HCT116 (cell line): ENCODE measurements around the gene KCNQ1OT1. TPM values are rescaled to one million over a fixed set of nuclear protein-coding genes. Genes with fewer than 3 reads are reported as not detected.

Source experiments
- ATAC-seq: fragments of 200-7000 bp; cut with Tn5 transposase; 2 replicates; pipeline ENCODE4 v1.9.1; 2020; ENCODE audit warnings: mild to moderate bottlenecking, moderate library complexity
- BruUV-seq: library from RNA; stranded (reverse); fragments of 400-500 nt; replicated peaks from 2 replicates; lab custom pipeline; 2021; lab: Mats Ljungman, UMichigan
- CTCF ChIA-PET: fragments of 300-600 bp; sonication (Branson Sonifier 250); formaldehyde crosslinking; loops from one replicate; lab custom pipeline; 2021; ENCODE audit warnings: antibody characterized with exemption; lab: Charles Lee
- POLR2A ChIA-PET: fragments of 300-600, 350-600 bp; sonication (Branson Sonifier 250); formaldehyde crosslinking; loops from one replicate; lab custom pipeline; 2021; ENCODE audit warnings: antibody characterized with exemption; lab: Charles Lee
- RAD21 ChIA-PET, 2 experiments: fragments of 300-600 bp; sonication (Branson Sonifier 250); formaldehyde crosslinking; loops; one replicate each; lab custom pipeline; 2023; ENCODE audit warnings: low total read pairs in 2 of 2; ENCODE audit not compliant: uncharacterized antibody in 2 of 2, unreplicated experiment in 2 of 2, low non-redundant PET in 1 of 2; lab: Charles Lee
- DNase-seq: peaks from one replicate; pipeline ENCODE4 v3.0.0-alpha.2; 2010; ENCODE audit warnings: low read depth, low spot score
- H2AFZ ChIP-seq: fragments of 200-600 bp; shearing (Covaris generic), sonication (generic); 2 replicates; pipeline ENCODE4 v1.6.1; 2017; ENCODE audit warnings: low read depth, mixed run types, mixed read lengths, antibody characterized with exemption, low read length; ENCODE audit not compliant: poor library complexity, severe bottlenecking
- H3K27ac ChIP-seq: 2 replicates; pipeline ENCODE4 v1.5.1; 2012; ENCODE audit warnings: low read depth, low read length
- H3K27me3 ChIP-seq: fragments of 200-600 bp; sonication (generic); 2 replicates; pipeline ENCODE4 v1.6.1; 2016; ENCODE audit warnings: mixed run types, low read length, mixed read lengths; ENCODE audit not compliant: insufficient read depth
- H3K36me3 ChIP-seq, 2 experiments: fragments of 200-500 bp in 1 of 2; fragments of 200-600 bp in 1 of 2; sonication (Bioruptor generic) in 1 of 2; sonication (generic) in 1 of 2; 2 replicates each; pipeline versions ENCODE4 v1.5.1 to v1.6.1; 2014 to 2016; ENCODE audit warnings: low read length in 2 of 2, inconsistent platforms in 1 of 2, mixed read lengths in 1 of 2, mixed run types in 1 of 2; ENCODE audit not compliant: insufficient read depth in 2 of 2, control insufficient read depth in 1 of 2
- H3K4me1 ChIP-seq, 2 experiments: fragments of 200-600 bp in 1 of 2; sonication (generic) in 1 of 2; 2 replicates each; pipeline versions ENCODE4 v1.5.1 to v1.6.1; 2012 to 2017; ENCODE audit warnings: low read length in 2 of 2, inconsistent platforms in 1 of 2, mild to moderate bottlenecking in 1 of 2, mixed read lengths in 1 of 2, mixed run types in 1 of 2, moderate library complexity in 1 of 2; ENCODE audit not compliant: insufficient read depth in 2 of 2, control insufficient read depth in 1 of 2
- H3K4me2 ChIP-seq: fragments of 200-600 bp; sonication (generic); 2 replicates; pipeline ENCODE4 v1.6.1; 2017; ENCODE audit warnings: mixed run types, low read length, mixed read lengths
- H3K4me3 ChIP-seq, 2 experiments: fragments of 200-600 bp in 1 of 2; sonication (generic) in 1 of 2; replicated peaks in 1 of 2; 2 replicates each; pipeline ENCODE4 v1.5.1; 2011 to 2016; ENCODE audit warnings: low read length in 2 of 2, control low read depth in 1 of 2, low read depth in 1 of 2, mild to moderate bottlenecking in 1 of 2, mixed read lengths in 1 of 2, mixed run types in 1 of 2
- H3K79me2 ChIP-seq: fragments of 200-600 bp; sonication (generic); 2 replicates; pipeline ENCODE4 v1.6.1; 2017; ENCODE audit warnings: mild to moderate bottlenecking, mixed run types, low read length, moderate library complexity, mixed read lengths; ENCODE audit not compliant: insufficient read depth
- H3K9ac ChIP-seq: fragments of 200-600 bp; sonication (generic); 2 replicates; pipeline ENCODE4 v1.6.1; 2016; ENCODE audit warnings: low read length, mixed read lengths
- H3K9me2 ChIP-seq: fragments of 200-600 bp; sonication (generic), shearing (Covaris generic); 2 replicates; pipeline ENCODE4 v1.6.1; 2017; ENCODE audit warnings: mixed run types, mild to moderate bottlenecking, moderate library complexity; ENCODE audit not compliant: insufficient read depth
- H3K9me3 ChIP-seq, 2 experiments: fragments of 200-500 bp in 1 of 2; fragments of 200-600 bp in 1 of 2; sonication (Bioruptor generic) in 1 of 2; sonication (generic) in 1 of 2; 2 replicates each; pipeline ENCODE4 v1.6.1; 2014 to 2017; ENCODE audit warnings: low read length in 2 of 2, mixed read lengths in 2 of 2, inconsistent platforms in 1 of 2, low read depth in 1 of 2, mild to moderate bottlenecking in 1 of 2, mixed run types in 1 of 2, moderate library complexity in 1 of 2; ENCODE audit not compliant: control insufficient read depth in 1 of 2, insufficient read depth in 1 of 2
- H4K20me1 ChIP-seq: fragments of 200-600 bp; sonication (generic), shearing (Covaris generic); 2 replicates; pipeline ENCODE4 v1.6.1; 2017; ENCODE audit warnings: mixed run types, mild to moderate bottlenecking, moderate library complexity; ENCODE audit not compliant: insufficient read depth
- CEBPB ChIP-seq: IDR thresholded peaks from 2 replicates; pipeline ENCODE4 v1.6.1; 2012; ENCODE audit warnings: low read depth
- EZH2phosphoT487 ChIP-seq: fragments of 200-600 bp; IDR thresholded peaks from 2 replicates; pipeline ENCODE4 v1.6.1; 2018; ENCODE audit warnings: antibody characterized with exemption, borderline replicate concordance
- POLR2AphosphoS5 ChIP-seq: IDR thresholded peaks from 2 replicates; pipeline ENCODE4 v1.6.1; 2011; ENCODE audit warnings: mild to moderate bottlenecking, low read depth, low read length, moderate library complexity
- RAD21 ChIP-seq: IDR thresholded peaks from 2 replicates; pipeline ENCODE4 v1.6.1; 2012; ENCODE audit warnings: low read depth, mild to moderate bottlenecking
- SRF ChIP-seq: IDR thresholded peaks from 2 replicates; pipeline ENCODE4 v1.6.1; 2012; ENCODE audit warnings: low read depth
- TCF7L2 ChIP-seq: IDR thresholded peaks from 2 replicates; pipeline ENCODE4 v1.7.0; 2011; ENCODE audit warnings: borderline replicate concordance, inconsistent platforms; ENCODE audit not compliant: insufficient read depth, insufficient read length; ENCODE audit errors: extremely low read depth
- ZBTB33 ChIP-seq: IDR thresholded peaks from 2 replicates; pipeline ENCODE4 v1.6.1; 2011; ENCODE audit warnings: mild to moderate bottlenecking, low read length, moderate library complexity; ENCODE audit not compliant: insufficient replicate concordance; ENCODE audit errors: extremely low read depth
- intact Hi-C: fragments of 100-400 bp; cut with micrococcal nuclease; formaldehyde crosslinking; loops from 2 replicates; pipeline ENCODE4 v1.10.0; 2022
- total RNA-seq: library from RNA; stranded (reverse); gene quantifications from one replicate; pipeline ENCODE4 v1.2.1, GENCODE V29; 2021; ENCODE audit not compliant: unreplicated experiment

KCNQ1OT1 gene
- total RNA-seq, 1 experiment from 2014 or later, result 1.1 TPM

GRCh38 chr11:2591805-2592204 is 108.0 kb downstream of the KCNQ1OT1 start:
- DNase-seq (no peak), ATAC-seq (no peak)
- H3K4me3 ChIP-seq, result no peak overlapping the region
- no peak overlapping the region for H2AFZ ChIP-seq
- intact Hi-C loops, result loop anchor here (5.0 kb wide), 1 partner anchor 50 kb away; no protein-coding TSS in a partner anchor
- no peaks in the 10 kb centered on the region for H4K20me1 ChIP-seq
- no peaks in the 10 kb centered on the region for H3K4me1 ChIP-seq
- H3K9ac ChIP-seq, result no peak overlapping the region
- POLR2A ChIA-PET, result no interaction called here
- H3K4me2 ChIP-seq, result no peak overlapping the region
- no TSS peak for BruUV-seq
- CTCF ChIA-PET, result no interaction called here
- RAD21 ChIA-PET, result no interaction called here
- TF ChIP-seq RAD21, result no peak
- no peak for TF ChIP-seq ZBTB33
- TF ChIP-seq, all 23 proteins: peak for 0
- H3K9me3 ChIP-seq, result peaks cover 0 to 3% of the 10 kb centered on the region in 2 experiments; a peak in 1 of 4 replicates
- H3K27me3 ChIP-seq, result no peaks in the 10 kb centered on the region
- no peaks in the 10 kb centered on the region for H3K9me2 ChIP-seq
- H3K79me2 ChIP-seq, result no peaks in the 10 kb centered on the region
- H3K36me3 ChIP-seq, result no peaks in the 10 kb centered on the region
- H3K27ac ChIP-seq, result no peak overlapping the region

- H3K4me2 ChIP-seq, result no peak overlapping the region
- no peak overlapping the region for H2AFZ ChIP-seq
- no peaks in the 10 kb centered on the region for H3K27me3 ChIP-seq
- H3K9ac ChIP-seq, result no peak overlapping the region
- H3K27ac ChIP-seq, result no peak overlapping the region
- ChIA-PET POLR2A (no interaction called here), CTCF (no interaction called here), RAD21 (no interaction called here)
- H3K4me1 ChIP-seq, result no peaks in the 10 kb centered on the region
- ATAC-seq, result no peak
- H4K20me1 ChIP-seq, result no peaks in the 10 kb centered on the region
- TF ChIP-seq POLR2AphosphoS5 (no peak), SRF (no peak), TCF7L2 (no peak), EZH2phosphoT487 (no peak), CEBPB (no peak)
- no peak overlapping the region for H3K4me3 ChIP-seq
- H3K9me3 ChIP-seq, result peaks cover 0 to 3% of the 10 kb centered on the region in 2 experiments; a peak in 1 of 4 replicates
- intact Hi-C loops, result loop anchor here (5.0 kb wide), 1 partner anchor 51 kb away; no protein-coding TSS in a partner anchor
- BruUV-seq, result no TSS peak
- no peaks in the 10 kb centered on the region for H3K79me2 ChIP-seq
- no peaks in the 10 kb centered on the region for H3K9me2 ChIP-seq
- DNase-seq, result no peak
- H3K36me3 ChIP-seq, result no peaks in the 10 kb centered on the region
Observed at GRCh38 chr11:2590965-2591754, 108.6 kb downstream of the KCNQ1OT1 start.
